GM19452 (cell line): Measurements from ENCODE around the gene OGN.

ENCODE experiments used
- ATAC-seq: cut with Tn5 transposase; IDR thresholded peaks from one replicate; pipeline ENCODE4 v1.9.1; 2021; ENCODE audit not compliant: unreplicated experiment

OGN gene

DNA sequence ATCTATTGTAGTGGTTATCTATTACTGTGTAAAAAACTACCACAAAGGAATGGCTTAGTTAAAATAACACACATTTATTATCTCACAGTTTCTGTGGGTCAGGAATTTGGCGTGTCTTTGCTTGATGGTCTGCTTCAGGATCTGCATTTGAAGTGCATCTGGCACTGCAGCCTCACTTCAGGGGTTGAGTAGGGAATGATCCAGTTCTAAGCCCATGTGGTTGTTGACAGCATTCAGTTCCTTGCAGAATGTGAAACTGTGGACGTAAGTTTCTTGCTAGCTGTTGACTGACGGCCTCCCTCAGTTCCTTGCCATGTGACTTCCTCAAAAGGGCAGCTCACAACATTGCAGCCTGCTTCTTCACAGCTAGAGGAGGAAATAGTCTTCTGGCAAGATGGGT, 2.1 kb upstream of the OGN start:
- no peak for ATAC-seq

DNA sequence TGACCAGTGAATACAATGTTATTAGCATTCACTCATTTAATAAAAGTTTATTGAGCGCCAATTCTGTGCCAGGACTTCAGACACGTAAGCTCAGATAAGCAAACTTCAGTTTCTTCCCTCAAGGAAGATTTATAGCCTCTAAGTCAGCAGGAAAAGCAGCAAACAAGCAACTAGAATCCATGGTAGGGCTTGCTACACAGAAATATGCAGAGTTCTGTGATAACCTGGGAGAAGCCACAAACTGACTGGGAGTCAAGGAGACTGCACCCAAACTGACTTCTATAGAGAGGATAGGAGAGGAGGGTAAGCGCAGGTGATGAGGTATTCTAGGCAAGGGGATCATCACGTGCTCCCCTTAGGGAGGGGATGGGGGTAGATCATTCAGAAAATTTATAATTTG, 1.4 kb upstream of the OGN start:
- ATAC-seq, result no peak

DNA sequence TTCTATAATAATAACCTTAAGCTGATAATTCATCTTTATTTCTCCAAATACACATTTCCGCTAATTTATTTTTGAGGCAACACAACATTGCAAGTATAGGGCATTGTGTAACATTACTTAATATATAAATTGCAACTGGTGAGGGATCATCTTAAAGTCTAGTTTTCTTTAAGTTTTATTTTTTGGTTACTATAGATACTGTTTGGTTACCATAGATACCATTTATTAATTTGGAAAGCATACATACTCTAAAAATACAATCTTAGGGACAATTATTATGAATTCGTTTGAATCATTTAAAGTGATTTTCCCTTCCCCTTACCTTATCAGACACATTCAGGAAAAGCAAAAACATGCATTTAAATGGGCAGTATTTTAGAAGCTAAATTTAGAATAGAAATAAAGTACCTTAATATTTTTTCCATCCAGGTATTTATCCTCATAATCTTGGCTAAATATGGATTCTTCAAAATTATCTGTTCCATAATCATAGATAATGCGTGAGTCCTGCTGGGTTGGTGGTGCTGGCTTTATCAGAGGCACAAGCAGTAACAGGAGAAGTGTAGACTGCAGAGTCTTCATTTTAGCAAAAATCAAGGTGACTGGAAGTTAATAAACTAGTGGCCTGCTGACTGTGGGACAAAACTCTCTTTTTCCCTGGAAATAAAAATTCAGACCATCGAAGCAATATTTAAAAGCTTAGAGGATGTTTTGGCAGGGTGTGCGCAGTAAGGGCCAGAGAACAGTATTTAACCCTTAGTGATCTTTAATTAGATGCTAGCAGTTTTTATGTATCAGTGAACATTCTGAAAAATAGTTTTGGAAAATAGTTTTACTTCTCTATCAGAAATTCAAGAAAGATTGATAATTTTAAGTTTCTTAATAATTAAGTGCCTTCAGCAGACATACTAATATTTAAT, 1.3 kb downstream of the OGN start:
- no peak for ATAC-seq

DNA sequence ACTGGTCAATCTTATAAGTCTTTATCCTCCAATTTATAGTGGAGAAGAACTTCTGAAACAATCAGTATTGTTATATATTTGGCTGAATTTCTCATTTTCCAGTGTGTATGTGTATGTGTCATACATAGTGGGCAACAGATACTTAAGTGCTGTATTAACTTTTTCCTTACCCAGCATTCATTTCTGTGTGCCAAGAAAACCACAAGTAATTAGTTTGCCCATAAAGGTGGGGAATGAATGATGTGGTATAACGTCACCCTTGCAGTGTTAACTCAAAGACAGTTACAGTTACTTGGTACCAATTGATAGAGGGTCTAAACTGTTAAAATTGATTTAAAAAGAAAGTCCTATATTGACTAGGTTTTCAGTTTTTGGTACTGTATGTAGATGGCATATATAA, 2.0 kb downstream of the OGN start:
- no peak for ATAC-seq

DNA sequence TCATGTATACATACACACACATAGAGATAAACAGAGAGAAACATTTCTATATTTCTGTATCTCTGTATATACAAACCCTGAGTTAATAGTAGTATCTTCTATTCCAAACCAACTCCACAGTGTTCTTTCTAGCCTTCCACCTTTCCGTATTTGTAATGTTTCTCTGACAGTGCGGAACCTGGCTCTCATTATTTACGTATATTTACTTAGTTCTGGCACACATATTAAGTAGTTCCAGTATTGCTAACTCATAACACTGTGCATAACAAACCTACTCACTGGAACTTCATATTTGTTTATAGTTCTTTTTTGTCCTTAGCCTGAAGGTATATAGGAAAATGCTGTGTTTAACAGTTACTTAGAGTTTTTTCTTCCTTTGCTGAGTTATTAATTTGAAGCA, 6.5 kb downstream of the OGN start:
- ATAC-seq, result no peak

DNA sequence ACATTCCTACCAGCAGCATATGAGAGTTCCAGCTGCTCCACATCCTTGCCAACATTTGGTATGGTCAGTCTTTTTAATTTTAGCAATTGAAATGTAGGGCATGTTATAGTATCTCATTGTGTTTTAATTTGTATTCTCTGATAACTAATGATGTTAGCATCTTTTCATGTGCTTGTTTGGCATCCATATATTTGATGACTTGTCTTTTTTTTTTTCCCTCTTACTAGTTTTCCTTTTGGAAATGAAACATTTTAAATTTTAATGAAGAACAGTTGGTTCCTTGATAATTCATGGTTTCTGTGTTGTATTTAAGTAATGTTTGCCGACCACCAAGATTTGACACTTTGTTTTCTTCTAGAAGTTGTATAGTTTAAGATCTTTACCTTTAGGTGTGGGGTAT, 8.8 kb downstream of the OGN start:
- no peak for ATAC-seq

DNA sequence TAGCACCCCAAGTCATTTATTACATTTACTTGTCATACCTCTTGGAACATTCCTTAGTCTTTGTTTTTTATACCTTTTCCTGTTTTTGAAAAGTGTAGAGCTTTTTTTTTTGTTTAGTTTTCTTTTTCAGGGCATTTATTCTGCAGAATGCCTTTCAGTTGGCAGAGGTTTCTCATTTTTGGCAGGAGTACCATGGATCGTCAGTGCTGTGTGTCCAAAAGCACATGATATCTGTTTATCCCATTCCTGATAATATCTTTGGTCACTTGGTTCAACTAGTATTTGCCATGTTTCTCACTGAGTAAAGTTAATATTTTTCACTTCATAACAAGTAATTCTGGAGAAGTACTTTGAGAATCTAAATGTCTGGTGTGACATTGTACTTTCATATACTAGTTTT, 10.7 kb downstream of the OGN start:
- ATAC-seq, result no peak

DNA sequence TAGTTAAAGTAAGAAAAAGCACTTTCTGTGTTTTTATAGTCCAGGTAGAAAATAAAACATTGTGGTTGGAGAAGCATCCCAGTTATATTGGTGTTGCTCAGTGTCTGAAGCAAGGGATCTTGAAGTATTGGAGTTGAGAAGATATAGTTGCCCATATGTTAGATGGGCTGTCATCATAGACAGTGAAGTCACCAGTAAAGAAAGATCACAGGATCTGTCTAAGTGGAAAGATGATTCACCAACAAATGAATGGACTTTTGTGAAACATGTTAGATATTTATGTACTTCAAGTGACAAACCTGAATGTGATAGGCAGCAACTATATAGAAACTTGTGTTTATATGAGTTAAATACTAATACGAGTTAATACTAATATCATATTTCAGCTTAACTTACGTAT, 11.7 kb downstream of the OGN start:
- no peak for ATAC-seq

DNA sequence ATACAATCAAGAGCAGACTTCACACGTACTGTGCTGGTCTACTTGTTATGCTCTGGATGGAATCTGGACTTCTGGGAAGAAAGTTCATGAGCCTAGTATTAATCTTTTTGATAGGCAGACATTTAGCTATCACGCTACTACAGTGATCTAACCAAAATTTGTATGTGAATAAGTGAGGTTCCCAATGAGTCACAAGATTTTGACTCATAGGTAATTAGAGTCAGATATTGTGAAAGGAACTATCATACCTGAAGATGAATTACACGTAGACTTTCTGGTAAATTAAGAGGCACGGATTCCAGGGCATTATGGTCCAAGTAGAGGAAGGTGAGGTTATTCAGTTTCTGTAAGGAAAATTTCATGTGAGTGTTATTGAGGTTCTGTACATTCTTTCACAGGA, 18.4 kb downstream of the OGN start:
- no peak for ATAC-seq

DNA sequence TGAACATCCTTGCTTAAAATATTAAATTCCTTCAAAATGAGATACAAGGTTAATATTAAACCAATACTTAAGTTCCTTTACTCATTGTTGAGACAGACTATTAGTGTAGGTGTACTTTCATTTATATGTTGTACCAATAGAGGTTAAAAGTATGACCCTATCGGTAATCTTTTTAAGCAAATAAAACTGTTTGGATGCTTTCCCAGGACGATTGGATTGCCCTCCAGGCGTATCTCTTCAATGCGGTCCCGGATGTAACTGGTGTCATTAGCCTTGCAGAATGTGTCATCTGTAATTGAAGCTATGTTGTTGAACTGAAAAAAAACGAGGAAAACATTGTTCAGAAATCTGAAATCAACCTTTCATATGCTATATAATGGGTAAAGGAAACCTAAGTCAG, 18.9 kb downstream of the OGN start:
- no peak for ATAC-seq

DNA sequence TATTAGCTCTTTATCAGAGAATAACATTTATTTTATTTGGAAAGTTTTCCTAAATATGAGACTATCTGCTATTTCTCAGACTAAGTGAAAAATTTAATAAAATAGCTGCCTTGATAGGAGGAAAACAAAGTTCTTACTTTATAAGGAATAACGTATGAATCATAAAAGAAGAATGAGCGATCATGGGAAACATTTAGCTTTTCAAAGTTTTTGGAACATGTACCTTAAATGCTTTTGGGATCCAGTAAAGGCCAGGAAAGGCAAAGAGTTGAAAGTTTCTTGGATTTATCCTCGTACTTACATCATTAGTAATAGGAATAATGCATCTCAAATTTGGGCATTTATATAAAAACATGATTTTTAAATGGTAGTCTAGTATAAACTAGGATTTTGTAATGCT, 19.4 kb downstream of the OGN start:
- no peak for ATAC-seq

DNA sequence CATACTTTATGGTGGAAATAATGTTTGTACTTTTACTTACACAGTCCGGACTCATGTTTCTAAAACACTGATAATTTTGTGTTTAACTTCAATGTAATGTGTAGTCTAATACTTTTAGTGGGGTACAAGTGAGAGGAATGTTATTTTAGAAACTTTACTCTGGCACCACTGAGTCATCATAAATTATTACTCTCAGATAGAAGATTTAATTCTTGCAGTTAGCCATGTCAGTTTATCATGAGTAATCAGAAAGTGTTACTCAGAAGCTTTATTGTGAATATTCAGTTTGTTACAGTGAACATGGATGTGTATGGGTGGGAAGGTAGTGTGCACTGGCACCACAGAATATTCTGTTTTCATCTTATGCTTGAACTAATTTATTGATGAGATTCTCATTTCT, 20.0 kb downstream of the OGN start:
- ATAC-seq, result no peak

DNA sequence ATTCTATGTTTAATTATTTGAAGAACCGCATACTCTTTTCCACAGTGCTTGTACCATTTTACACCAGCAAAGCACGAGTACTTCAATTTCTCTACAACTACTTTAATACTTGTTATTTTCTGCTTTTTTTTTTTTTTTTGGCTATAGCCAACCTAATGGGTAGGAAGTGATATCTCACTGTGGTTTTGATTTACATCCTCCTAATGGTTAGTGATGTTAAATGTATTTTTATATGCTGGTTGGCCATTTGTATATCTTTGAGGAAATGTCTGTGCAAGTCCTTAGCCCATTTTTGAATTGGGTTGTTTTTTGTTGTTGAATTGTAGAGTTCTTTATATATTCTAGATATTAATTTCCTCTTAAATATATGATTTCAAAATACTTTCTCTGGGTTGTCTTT, 22.6 kb downstream of the OGN start:
- no peak for ATAC-seq

DNA sequence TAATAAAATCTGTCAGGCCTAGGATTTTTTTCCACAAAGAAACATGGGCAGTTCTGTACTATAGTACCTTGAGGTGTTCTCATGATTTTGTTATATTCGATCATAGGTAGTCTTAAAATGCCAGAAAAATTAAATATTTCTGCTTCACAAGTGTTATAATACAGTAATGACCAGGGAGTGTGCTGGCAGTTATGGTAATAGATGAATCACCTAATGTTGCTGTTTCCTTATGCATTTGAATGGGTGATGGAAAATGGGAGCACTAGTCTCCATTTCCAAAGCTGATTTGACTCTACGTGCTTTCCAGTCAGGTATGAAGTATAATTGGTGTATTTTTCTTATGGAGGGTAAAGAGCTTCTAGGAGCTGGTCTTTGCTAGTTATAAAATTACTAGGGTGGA, 23.8 kb downstream of the OGN start:
- ATAC-seq, result no peak

DNA sequence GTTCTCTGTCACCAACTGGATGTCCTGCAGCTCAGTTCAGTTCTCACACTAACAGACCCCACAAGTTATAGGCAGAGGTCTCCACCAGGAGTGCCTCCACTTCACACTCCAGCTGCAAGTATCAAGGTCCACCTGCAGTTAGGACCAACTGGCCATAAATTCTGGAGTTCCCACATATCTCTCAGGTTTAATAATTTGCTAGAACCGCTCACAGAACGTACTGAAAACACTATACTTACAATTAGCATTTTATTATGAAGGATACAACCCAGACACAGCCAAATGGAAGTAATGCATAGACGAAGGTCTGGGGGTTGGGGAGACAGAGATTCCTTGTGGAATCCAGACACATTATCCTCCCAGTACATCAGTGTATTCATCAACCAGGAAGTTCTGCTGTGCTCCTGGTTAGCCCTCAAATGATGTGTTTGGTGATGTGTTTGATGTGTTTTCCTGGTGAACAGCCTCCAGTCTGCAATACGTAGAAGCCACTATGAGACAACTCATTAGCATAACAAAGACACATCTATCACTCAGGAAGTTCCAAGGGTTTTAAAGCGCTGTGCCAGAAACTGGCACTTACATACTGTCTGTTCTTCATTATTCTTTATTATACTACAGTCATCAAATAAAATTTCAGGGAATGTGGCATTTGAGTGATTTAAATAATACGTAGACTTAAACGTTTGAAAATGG, 25.4 kb downstream of the OGN start:
- ATAC-seq, result no peak

DNA sequence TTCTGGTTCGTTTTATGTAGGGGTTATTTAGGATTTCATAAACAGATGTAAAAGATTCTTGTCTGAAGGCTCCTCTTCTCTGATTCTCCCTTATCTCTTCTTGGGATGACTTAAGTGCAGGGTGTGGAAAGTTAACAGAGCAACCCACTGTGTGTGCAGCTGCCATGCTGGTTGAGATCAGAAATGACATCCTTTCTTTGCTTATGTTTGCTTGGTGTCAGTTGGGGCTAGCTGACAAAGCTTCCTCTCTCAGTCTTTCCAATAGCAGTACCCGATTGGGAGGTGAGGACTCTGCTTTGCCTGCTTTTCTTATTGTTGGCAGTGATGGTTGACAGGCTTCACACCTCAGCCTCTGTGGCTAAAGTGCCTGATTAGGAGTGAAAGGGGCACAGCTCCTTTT, 26.5 kb downstream of the OGN start:
- ATAC-seq, result no peak

DNA sequence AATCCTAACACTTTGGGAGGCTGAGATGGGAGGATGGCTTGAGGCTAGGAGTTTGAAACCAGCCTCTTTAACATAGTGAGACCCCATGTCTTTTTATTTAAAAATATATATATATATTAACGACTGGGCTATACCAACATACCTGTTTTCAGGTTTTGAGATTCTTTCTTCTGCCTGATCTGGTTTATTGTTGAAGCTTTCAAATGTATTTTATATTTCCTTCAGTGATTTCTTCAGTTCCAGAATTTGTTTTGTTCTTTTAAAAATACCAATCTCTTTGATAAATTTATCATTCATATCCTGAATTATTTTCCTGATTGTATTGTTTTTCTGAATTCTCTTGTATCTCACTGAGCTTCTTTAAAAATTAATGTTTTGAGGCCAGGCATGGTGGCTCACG, 31.2 kb downstream of the OGN start:
- no peak for ATAC-seq

DNA sequence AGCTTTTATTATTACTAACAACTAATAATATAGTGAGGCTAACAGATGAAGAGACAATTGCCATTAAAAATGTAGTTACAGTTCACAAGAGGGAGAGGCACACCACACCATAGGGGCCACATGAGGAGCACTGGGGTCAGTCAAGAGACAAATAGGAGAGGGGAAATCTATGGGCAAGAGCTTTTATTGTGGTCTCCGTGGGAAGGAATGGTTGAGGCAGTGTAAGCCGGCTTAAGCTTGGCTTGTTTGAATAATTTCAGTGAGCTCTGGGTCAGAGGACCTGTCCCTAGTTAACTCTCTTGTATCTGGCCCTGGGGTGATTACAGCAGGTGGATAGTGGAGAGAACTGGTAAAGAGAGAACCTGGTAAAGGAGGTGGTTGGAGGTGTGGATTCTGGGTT, 35.3 kb downstream of the OGN start:
- ATAC-seq, result no peak

DNA sequence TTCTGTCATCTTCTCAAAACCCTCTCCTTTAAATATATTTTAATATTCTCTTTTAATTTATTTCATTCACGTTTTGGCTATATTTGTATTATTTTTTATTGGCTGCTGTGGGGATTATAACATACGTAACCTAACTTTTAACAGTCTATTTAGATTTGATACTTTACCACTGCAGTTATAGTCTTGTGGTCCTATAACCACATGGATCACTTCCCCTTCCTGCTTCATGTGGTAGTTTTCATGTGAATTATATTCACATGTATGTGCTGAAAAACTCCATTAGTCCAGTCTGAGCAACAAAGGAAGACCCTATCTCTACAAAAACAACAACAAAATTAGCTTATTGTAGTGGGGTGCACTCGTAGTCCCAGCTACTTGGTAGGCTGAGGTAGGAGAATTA, 44.3 kb downstream of the OGN start:
- ATAC-seq, result no peak

DNA sequence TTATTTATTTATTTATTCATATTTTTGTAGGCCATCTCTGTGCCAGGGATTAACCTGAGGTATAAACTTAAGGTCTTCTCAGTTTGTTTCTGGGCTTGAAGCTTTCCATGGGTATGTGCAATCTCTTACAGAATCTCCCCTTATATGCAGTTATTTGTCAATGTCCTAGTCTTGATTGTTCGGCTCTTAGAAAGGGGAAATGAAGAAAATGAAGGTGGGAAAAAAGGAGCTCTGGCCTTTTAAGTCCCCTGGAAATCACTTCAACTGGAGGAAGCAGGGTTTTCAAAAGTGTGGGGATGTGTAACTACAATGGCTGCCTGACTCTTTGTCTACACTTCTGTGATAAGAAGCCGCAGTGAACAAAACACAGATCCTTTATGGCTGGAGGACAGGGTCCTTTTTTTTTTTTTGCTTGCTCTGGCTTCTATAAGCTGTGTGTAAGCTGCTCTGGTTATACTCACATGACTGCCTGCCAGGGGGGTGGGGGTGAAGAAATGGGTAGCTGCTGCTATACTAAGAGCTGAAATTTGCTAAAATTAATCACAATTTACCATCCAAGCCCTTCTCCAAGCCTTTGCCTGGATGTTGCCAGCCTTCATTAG, 44.9 kb downstream of the OGN start:
- no peak for ATAC-seq

DNA sequence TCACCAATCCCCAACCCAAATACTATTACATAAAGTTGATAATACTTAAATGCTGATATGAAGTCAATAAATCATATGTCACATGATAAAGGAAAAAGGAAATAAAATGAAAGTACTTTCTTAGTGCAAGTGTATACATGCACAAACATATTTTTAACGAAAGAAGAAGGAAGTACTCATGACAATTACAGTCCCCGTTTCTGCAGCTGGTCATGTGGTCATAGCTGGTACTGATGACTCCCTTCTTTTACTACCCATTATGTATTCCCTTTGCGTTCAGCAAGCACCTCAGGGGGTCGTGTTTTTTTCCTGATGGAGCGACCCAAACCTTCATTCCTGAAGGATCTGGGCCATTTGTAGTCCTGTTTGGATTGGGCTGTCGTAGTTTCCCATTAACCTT, 51.3 kb downstream of the OGN start:
- ATAC-seq, result no peak

DNA sequence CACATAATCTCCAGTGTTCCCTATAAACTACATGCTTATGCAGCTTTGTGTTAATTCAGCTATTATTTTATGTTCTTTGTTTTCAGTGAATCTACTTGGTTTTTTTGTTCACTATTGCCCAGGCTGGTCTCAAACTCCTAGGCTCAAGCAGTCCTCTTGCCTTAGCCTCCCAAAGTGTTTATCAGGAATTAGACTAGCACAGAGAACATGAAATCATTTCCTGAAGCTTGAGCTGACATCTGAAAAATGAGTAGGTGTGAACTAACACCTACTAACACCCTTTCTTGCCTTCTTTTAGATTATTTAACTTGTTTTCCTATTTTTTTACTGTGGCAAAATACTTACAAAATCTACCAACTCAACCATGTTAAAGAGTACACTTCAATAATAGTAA, 53.6 kb downstream of the OGN start:
- ATAC-seq, result no peak
